Occipital lobe (tissue), 2 donors: ENCODE results near the gene TEX29. TPM values are rescaled to one million over a fixed set of nuclear protein-coding genes. Genes with fewer than 3 reads are reported as not detected.

Experiments used
- DNase-seq: peaks from one replicate; lab custom pipeline; 2025; lab: John Stamatoyannopoulos, UW
- total RNA-seq: library from RNA; depleted of rRNA; stranded (reverse); fragments of >200 nt; gene quantifications from one replicate; pipeline ENCODE4 v1.2.3, GENCODE V29; 2014

Gene TEX29
- total RNA-seq, 1 donor from 2014 or later: not detected

DNA sequence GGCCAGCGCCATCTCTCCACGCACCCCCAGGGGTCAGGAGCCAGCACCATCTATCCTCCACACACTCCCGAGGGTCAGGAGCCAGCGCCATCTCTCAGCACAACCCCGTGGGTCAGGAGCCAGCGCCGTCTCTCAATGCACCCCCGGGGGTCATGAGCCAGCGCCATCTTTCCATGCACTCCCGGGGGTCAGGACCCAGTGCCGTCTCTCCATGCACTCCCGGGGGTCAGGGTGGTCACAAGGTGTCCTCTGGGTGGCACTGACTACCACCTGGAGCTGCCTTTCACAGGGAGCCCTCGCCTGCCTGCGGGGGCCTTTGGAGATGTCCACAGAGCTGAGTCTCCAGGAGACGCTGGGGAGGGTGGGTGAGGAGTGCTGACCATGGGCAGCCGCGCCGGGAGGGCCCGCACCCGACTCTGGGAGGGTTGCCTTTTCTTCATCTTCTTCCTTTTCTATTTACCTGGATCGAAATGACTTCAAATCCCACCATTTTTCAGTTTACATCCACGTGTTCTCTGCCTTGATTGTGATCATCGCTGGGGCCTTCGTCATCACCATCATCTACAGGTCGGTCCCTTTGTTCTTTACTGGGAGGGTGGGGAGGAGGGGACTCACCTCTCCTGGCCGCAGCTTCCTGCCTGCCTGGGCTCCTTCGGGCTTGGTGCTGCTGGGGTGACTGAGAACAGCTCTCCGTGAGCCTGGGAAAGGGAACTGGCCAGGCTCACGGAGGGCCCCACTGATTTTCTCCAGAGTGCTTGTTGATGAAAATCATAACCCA is 19.1 kb downstream of the TEX29 start:
- no peak for DNase-seq

DNA sequence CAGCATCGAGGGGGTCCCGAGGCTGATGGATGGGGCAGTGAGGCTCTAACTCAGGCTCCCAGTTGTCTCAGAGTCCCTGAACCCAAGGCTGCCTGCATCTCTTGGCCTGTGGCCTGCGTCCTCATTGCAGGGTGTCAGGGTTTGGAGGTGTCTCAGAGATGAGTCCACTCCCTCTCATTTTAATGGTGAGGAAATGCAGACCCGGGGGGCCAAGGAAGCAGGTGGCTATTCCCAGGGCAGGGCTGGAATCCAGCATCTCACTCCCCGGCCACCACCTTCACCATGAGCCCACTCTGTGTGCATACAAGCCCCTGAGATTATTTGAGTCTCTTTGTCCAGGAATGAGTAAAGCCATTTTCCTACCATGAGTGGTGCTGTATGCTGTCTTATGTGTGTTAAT is 21.4 kb downstream of the TEX29 start:
- no peak for DNase-seq

DNA sequence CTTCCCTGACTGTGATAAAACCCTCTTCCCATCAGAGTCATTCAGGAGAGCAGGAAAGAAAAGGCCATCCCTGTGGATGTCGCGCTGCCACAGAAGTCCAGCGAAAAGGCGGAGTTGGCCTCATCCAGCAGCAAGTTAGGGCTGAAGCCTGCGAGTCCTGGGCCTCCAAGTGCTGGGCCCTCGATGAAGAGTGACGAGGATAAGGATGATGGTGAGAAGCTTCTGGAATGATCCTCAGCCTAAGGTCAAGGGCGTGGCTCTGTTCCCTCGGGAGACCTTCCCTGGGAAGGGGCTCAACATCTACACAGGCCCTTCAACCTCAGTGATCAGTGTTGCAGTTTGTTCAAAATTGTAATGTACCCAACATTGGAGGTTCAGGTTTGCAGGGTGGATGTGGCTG is 22.3 kb downstream of the TEX29 start:
- no peak for DNase-seq

DNA sequence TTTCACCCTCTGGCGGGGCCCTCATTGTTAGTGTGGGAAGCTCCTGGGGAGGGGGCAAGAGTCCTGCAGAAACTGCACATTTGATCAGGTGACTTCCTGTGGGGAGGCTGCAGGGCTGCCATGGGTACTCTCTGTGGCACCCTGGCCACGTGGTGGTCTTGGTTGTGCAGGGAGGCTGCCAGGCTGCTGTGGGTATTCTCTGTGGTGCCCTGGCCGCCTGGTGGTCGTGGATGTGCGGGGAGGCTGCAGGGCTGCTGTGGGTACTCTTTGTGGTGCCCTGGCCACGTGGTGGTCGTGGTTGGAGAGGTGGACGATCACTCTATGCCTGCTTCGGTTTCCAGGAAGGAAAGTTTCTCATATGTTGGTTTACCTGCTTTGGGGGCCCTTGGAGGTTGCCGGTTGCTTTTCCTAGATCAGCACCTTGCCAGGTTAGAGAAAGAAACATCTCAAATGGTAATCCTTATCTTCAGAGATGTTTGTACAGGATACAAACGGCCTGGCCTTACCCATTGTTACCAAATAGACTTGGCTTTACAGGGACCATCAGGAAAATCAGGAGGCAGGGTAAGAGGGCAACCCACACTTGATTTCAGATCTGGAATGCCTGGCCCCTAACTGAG is 22.9 kb downstream of the TEX29 start:
- DNase-seq: no peak

GRCh38 chr13:111344471-111345191 is 24.2 kb downstream of the TEX29 start:
- DNase-seq: no peak

GRCh38 chr13:111345682-111346081 is 25.2 kb downstream of the TEX29 start:
- DNase-seq: no peak

- DNase-seq: no peak
Measured at GRCh38 chr13:111346101-111346680, 25.7 kb downstream of the TEX29 start.

DNA sequence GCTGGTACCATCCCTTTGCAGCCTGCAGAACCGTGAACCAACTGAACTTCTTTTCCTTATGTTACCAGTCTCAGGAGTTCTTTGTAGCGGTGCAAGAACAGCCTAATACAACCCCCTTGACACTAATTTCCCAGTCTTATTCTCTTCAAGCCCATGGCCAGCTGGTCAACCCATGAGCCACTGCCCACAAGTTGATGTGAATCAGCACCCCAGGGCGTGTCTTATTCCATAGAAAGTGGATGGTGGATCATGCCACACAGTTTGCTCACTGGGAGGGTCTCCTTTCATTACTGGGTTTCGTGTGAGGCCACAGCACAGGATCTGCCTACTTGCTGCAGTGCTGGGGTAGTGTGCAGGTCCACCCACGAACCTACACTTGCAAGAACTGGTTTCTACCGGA is 27.0 kb downstream of the TEX29 start:
- no peak for DNase-seq

DNA sequence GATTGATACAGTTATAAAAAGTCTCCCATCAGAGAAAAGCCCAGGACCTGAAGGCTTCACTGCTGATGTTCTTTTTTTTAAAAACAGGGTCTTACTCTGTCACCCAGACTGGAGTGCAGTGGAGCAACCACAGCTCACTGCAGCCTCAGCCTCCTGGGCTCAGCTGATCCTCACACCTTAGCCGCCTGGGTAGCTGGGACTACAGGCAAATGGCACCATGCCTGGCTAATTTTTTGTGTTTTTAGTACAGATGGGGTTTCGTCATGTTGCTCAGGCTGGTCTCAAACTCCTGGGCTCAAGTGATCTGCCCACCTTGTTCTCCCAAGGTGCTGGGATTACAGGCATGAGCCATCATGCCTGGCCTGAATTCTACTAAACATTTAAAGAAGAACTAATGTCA is 33.1 kb downstream of the TEX29 start:
- no peak for DNase-seq

GRCh38 chr13:111354789-111355188 is 34.3 kb downstream of the TEX29 start:
- DNase-seq: no peak

- DNase-seq: no peak
Measured at GRCh38 chr13:111356795-111357194, 36.4 kb downstream of the TEX29 start.

- DNase-seq: no peak
Measured at GRCh38 chr13:111359237-111359915, 38.9 kb downstream of the TEX29 start.

- DNase-seq: no peak
Measured at GRCh38 chr13:111359930-111360329, 39.5 kb downstream of the TEX29 start.

DNA sequence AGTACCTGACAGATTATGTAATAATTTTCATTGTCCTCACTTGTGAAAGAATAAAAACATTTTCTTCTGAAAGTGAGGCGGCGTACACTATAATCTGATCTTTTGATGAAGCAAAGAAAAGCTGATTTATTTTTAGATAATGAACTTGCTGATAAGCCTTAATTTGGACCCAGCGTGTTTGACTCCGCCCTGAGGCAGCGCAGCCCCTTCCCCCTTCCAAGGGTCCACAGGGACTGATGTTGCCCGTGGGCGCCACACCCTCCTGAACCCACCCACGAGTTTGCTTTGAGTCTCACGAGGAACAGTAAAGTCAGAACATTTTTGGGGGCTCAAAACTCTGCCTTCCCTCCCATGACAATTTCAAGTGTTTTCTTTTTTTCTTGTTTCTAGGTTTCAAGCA is 40.0 kb downstream of the TEX29 start:
- no peak for DNase-seq

DNA sequence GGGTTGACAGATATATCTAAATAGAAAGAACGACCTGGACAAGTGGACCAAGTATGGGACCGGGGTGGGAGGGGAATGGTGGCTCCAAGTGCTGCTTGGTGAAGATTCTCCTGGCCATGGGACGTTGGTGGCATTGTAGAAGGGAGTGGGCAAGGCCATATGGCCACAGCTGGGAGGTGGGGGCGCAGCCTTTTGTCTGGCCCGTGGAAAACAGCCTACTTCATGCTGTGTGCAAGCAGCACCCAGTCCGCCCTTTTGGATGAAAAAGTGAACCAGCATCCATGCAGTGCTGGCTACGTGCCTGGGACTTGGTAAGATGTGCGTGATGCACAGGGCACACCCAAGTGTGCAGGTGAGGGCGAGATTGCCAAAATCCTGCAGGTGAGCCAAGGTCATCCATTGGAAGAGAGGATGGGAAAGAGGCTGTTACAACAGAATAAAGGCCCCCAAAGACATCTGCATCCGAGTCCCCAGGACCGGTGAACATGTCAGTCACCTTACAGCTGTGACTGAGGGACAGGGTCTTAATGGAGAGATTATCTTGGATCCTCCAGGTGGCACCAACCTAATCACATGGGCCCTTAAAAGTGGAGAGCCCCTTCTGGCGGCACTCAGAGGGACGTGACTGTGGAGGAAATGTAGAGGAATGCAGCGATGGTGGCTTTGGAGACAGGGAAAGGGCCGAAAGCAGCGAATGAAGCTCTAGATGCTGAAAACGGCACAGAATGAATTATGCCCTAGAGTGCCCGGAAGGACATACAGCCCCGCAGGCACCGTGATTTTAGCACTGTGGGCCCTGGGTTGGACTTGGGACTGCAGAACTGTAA is 40.8 kb downstream of the TEX29 start:
- no peak for DNase-seq

DNA sequence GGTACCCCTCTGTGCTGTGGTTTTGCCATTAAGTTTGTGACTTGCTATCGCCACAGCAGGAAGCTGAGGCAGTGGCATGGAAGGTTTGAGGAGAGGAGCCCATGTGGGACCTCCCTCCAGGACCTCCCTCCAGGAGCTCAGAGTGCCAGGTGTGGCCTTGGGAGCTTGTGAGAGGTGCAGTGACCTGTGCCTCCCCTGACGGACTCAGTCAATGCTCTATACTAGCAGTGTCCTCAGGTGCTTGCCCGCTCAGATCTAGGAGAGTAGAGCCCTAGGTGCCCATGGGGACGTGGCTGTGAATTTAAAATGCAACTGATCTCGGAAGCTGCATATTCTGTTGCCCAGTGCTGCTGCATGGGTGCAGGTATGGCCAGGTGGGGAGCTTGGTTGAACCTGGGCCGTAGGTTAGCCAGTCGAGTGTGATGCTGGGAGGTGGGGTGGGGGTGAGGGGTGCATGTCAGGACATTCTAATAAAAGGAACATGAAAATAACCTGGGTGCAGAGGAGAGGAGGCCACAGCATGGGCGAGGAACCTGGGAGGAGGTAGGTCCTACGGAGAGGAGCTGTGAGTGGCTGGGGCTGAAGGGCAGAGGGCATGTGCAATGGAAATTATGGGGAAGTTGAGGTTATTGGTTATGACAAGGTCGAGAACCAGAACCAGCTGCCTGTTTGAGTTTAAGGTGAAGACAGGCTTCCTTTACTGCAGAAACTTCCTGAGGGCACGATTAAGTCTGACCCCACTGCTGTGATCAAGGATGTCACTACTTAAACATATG is 41.6 kb downstream of the TEX29 start:
- DNase-seq: no peak

- no peak for DNase-seq
Measured at GRCh38 chr13:111363121-111363520, 42.7 kb downstream of the TEX29 start.

DNA sequence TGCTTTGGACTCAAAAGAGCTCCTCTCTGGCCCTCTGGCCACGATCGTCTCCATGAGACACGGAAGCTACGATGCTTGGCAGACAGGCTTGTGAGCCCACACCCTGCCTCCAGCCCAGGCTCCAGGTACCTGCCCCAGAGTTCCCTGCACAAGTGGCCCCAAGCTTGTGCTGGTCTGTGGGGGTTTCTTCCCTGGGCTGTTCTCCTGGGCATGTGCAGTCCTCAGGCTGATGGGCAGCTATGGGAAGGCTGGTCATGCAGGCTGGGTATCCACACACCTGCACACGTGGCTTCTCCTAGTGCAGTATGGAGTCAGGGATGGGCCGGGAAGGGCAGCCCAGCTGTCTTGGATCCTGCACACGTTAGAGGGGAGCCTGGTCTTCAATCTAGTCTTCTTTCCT is 43.1 kb downstream of the TEX29 start:
- DNase-seq: no peak

- no peak for DNase-seq
Measured at GRCh38 chr13:111365149-111366005, 44.9 kb downstream of the TEX29 start.
